ENCODE measurements around the gene SSBP2. TPM values are rescaled to one million over a fixed set of nuclear protein-coding genes. Genes with fewer than 3 reads are reported as not detected.

SSBP2 gene
- total RNA-seq, 1 donor from 2014 or later, result 47.9 TPM

DNA sequence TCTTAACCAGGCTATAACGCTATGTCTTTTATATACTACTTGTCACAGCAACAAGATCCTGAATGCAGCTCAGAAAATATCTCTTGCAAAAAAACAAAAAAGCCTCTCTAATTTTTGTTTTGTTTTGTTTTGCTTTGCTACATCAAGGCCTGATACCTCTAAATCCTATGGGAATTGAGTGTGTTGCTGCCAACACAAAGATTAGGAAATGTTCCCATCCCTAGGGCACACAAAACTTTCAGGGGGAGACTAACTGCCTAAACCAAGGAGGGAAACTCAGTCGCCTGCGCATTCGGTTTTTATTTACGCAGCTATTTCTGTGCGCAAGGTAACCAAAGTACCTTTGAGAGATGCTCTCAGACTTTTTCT, 1.7 kb downstream of the SSBP2 start:
- Mint-ChIP-seq H3K4me1 (ENCODE audit: low read depth) (peaks cover 39% of the 10 kb centered on the region), H3K36me3 (ENCODE audit: low read depth) (no peaks in the 10 kb centered on the region), H3K27ac (ENCODE audit: unreplicated experiment) (peak overlapping the region; percentile 38), H3K9me3 (ENCODE audit: low read depth) (no peaks in the 10 kb centered on the region), H3K4me3 (ENCODE audit: unreplicated experiment) (peak overlapping the region; percentile 84), H3K27me3 (ENCODE audit: low read depth) (no peaks in the 10 kb centered on the region)
- no peak for DNase-seq (ENCODE audit: low spot score)
- TF ChIP-seq, protein P1, sequence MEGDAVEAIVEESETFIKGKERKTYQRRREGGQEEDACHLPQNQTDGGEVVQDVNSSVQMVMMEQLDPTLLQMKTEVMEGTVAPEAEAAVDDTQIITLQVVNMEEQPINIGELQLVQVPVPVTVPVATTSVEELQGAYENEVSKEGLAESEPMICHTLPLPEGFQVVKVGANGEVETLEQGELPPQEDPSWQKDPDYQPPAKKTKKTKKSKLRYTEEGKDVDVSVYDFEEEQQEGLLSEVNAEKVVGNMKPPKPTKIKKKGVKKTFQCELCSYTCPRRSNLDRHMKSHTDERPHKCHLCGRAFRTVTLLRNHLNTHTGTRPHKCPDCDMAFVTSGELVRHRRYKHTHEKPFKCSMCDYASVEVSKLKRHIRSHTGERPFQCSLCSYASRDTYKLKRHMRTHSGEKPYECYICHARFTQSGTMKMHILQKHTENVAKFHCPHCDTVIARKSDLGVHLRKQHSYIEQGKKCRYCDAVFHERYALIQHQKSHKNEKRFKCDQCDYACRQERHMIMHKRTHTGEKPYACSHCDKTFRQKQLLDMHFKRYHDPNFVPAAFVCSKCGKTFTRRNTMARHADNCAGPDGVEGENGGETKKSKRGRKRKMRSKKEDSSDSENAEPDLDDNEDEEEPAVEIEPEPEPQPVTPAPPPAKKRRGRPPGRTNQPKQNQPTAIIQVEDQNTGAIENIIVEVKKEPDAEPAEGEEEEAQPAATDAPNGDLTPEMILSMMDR (IDR thresholded peaks at IDR 0.05), result no peak

GRCh38 chr5:81748556-81748955, 2.3 kb downstream of the SSBP2 start:
- TF ChIP-seq, protein P1 (IDR thresholded peaks at IDR 0.05), result peak; percentile 66
- H3K27me3 Mint-ChIP-seq (ENCODE audit: low read depth), result no peaks in the 10 kb centered on the region
- peak overlapping the region; percentile 84 for H3K4me3 Mint-ChIP-seq (ENCODE audit: unreplicated experiment)
- no peak overlapping the region for H3K27ac Mint-ChIP-seq (ENCODE audit: unreplicated experiment)
- H3K36me3 Mint-ChIP-seq (ENCODE audit: low read depth), result no peaks in the 10 kb centered on the region
- H3K9me3 Mint-ChIP-seq (ENCODE audit: low read depth), result no peaks in the 10 kb centered on the region
- DNase-seq (ENCODE audit: low spot score), result no peak
- H3K4me1 Mint-ChIP-seq (ENCODE audit: low read depth), result peaks cover 33% of the 10 kb centered on the region

DNA sequence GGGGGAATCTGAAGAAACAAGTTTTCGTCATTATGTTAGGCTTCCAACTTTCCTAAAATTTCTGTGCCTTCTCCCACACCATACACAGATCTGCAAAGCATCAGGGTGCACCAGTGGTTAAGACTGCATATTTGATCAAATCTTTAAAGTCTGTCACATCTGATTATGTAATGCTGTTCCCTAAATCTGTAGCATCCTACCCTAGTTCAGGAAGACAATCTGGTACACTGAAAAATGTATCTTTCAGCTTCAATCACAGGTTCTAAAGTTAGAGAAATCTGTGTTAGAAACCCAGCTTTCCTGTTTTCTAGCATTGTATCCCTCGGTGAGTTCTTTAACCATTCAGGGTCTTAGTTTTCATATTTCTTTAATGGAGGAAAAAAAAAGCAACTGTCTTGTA, 3.9 kb downstream of the SSBP2 start:
- Mint-ChIP-seq H3K9me3 (ENCODE audit: low read depth) (no peaks in the 10 kb centered on the region), H3K4me1 (ENCODE audit: low read depth) (peaks cover 18% of the 10 kb centered on the region), H3K27ac (ENCODE audit: unreplicated experiment) (no peak overlapping the region), H3K27me3 (ENCODE audit: low read depth) (no peaks in the 10 kb centered on the region), H3K4me3 (ENCODE audit: unreplicated experiment) (no peak overlapping the region), H3K36me3 (ENCODE audit: low read depth) (no peaks in the 10 kb centered on the region)
- TF ChIP-seq, protein P1 (IDR thresholded peaks at IDR 0.05), result no peak
- no peak for DNase-seq (ENCODE audit: low spot score)

GRCh38 chr5:81740758-81741157, 10.1 kb downstream of the SSBP2 start:
- Mint-ChIP-seq H3K9me3 (ENCODE audit: low read depth) (peaks cover 3% of the 10 kb centered on the region), H3K27ac (ENCODE audit: unreplicated experiment) (no peak overlapping the region), H3K4me1 (ENCODE audit: low read depth) (peaks cover 9% of the 10 kb centered on the region), H3K36me3 (ENCODE audit: low read depth) (peaks cover 6% of the 10 kb centered on the region), H3K4me3 (ENCODE audit: unreplicated experiment) (no peak overlapping the region), H3K27me3 (ENCODE audit: low read depth) (no peaks in the 10 kb centered on the region)
- no peak for DNase-seq (ENCODE audit: low spot score)
- TF ChIP-seq, protein P1 (IDR thresholded peaks at IDR 0.05), result no peak

DNA sequence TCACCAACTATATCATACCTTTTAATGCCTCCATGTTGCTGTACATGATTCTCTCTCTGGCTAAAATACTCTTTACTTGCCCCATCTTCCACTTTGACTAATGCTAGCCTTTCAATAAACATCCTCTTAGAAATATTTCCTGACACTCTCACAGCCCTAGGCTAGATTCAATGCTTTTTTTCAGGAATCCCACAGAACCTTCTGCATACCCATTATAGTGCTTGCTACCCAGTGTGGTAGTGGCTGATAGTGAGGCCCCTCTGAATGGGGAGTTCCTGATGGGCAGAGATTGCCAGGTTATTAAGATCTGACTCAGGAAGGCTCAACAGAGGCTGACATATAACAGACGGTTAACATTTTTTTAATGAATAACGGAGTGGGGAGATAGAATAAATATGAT, 11.6 kb downstream of the SSBP2 start:
- no peaks in the 10 kb centered on the region for H3K27me3 Mint-ChIP-seq (ENCODE audit: low read depth)
- H3K36me3 Mint-ChIP-seq (ENCODE audit: low read depth), result peaks cover 6% of the 10 kb centered on the region
- peaks cover 11% of the 10 kb centered on the region for H3K4me1 Mint-ChIP-seq (ENCODE audit: low read depth)
- TF ChIP-seq, protein P1 (IDR thresholded peaks at IDR 0.05), result no peak
- H3K4me3 Mint-ChIP-seq (ENCODE audit: unreplicated experiment), result no peak overlapping the region
- no peak overlapping the region for H3K27ac Mint-ChIP-seq (ENCODE audit: unreplicated experiment)
- peaks cover 3% of the 10 kb centered on the region for H3K9me3 Mint-ChIP-seq (ENCODE audit: low read depth)
- no peak for DNase-seq (ENCODE audit: low spot score)

Measured in chondrocyte (in vitro differentiated cells).